Measurements from ENCODE around the gene MED10. TPM values are rescaled to one million over a fixed set of nuclear protein-coding genes. Genes with fewer than 3 reads are reported as not detected.

MED10 gene
- total and polyA plus RNA-seq, 2 of the 4 experiments (the other 2 are of a cell fraction) = 9.1 to 60.0 TPM

DNA sequence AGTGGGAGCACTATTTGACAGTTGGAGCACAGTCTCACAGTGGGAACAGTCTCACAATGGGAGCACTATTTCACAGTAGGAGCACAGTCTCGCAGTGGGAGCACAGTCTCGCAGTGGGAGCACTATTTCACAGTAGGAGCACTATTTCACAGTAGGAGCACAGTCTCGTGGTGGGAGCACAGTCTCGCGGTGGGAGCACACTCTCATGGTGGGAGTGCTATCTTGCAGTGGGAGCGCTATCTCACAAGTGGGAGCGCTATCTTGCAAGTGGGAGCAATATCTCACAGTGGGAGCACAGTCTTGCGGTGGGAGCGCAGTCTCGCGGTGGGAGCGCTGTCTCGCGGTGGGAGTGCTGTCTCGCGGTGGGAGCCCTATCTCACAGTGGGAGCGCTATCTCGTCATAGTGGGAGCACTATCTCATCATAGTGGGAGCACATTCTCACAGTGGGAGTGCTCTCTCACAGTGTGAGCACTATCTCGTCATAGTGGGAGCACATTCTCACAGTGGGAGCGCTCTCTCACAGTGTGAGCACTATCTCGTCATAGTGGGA, 56.1 kb downstream of the MED10 start:
- no peaks in the 10 kb centered on the region for H3K36me3 ChIP-seq (ENCODE audit: control insufficient read depth, insufficient read depth, low read length)
- WGBS, 2 experiments (ENCODE audit: extremely low coverage in 2 of 2, insufficient read length in 1 of 2) = 86% methylated on average over 11 of the region's 21 CpGs; no CpG with 5 or more reads in 1 of the 2 experiments
- H3K27me3 ChIP-seq (ENCODE audit: control insufficient read depth, insufficient read depth, low read length) = no peaks in the 10 kb centered on the region
- POLR2A ChIA-PET (ENCODE audit: unreplicated experiment) = no interaction called here
- H4K8ac ChIP-seq (ENCODE audit: low read depth in 2 of 2, low read length in 2 of 2) = no peak overlapping the region
- no peak overlapping the region for H2AK9ac ChIP-seq (replicated peaks; ENCODE audit: low read depth, low read length, poor library complexity)
- no TSS peak for BruUV-seq (replicated peaks)
- H3K4ac ChIP-seq (ENCODE audit: low read depth, low read length) = no peak overlapping the region
- in situ Hi-C loops (cut with MboI; ENCODE audit: low sequenced_read_pairs) = no loop called here
- no peak overlapping the region for H3K27ac ChIP-seq (ENCODE audit: insufficient read depth, low read length)
- no peak overlapping the region for H2BK15ac ChIP-seq (ENCODE audit: low read depth, low read length)
- no peaks in the 10 kb centered on the region for H3K4me1 ChIP-seq (ENCODE audit: control insufficient read depth, insufficient read depth, low read length)
- no peak overlapping the region for H3K4me3 ChIP-seq (ENCODE audit: insufficient read depth, low read depth, low read length)
- no peak overlapping the region for H3K56ac ChIP-seq (ENCODE audit: extremely low read depth, insufficient read depth, low read length)
- no peak overlapping the region for H3K9ac ChIP-seq (ENCODE audit: low read depth, low read length)
- H3K79me1 ChIP-seq (ENCODE audit: low read depth in 1 of 2, low read length in 2 of 2) = no peaks in the 10 kb centered on the region
- intact Hi-C loops (cut with micrococcal nuclease) = no loop called here
- no peak overlapping the region for H3K18ac ChIP-seq (ENCODE audit: low read depth, low read length)
- no peak overlapping the region for H2AFZ ChIP-seq (replicated peaks; ENCODE audit: low read length, poor library complexity)
- CTCF ChIA-PET = no interaction called here
- DNase-seq (no peak), ATAC-seq (ENCODE audit: low read depth) (no peak)
- no peak overlapping the region for H2BK120ac ChIP-seq (ENCODE audit: low read depth, low read length)
- no peak overlapping the region for H2BK5ac ChIP-seq (ENCODE audit: low read depth, low read length, poor library complexity, severe bottlenecking)
- no peak overlapping the region for H4K91ac ChIP-seq (ENCODE audit: insufficient read depth, low read depth, low read length)
- no peak overlapping the region for H2AK5ac ChIP-seq (ENCODE audit: low read depth, low read length)
- no peak for TF ChIP-seq FOS (IDR thresholded peaks at IDR 0.05; ENCODE audit: low read depth, low read length)
- no peak for TF ChIP-seq MAZ (IDR thresholded peaks at IDR 0.05; ENCODE audit: borderline replicate concordance, low read depth, low read length)
- no peak for TF ChIP-seq POLR2A (IDR thresholded peaks at IDR 0.05; ENCODE audit: low read depth, low read length)
- no peak overlapping the region for H3K23ac ChIP-seq (ENCODE audit: low read depth, low read length)
- no peak overlapping the region for H2BK20ac ChIP-seq (ENCODE audit: low read depth, low read length)
- dilution Hi-C loops (cut with HindIII; ENCODE audit: low sequenced_read_pairs, unreplicated experiment) = no loop called here
- H3K14ac ChIP-seq (replicated peaks; ENCODE audit: low read depth, low read length) = no peak overlapping the region
- H3K9me1 ChIP-seq (ENCODE audit: insufficient read depth, low read length) = no peaks in the 10 kb centered on the region
- H4K5ac ChIP-seq (ENCODE audit: low read depth, low read length) = no peak overlapping the region
- H3K9me3 ChIP-seq (ENCODE audit: control insufficient read depth, insufficient read depth, low read length) = peaks cover 17% of the 10 kb centered on the region
- H3K4me2 ChIP-seq (ENCODE audit: low read depth, low read length) = no peak overlapping the region
- H4K20me1 ChIP-seq (ENCODE audit: insufficient read depth, low read length) = no peaks in the 10 kb centered on the region

Other genes with a start within 250 kb of the MED10 start
- gene UBE2QL1, start 70.3 kb upstream of the MED10 start, total RNA-seq (2012; rRNA removed) = not detected in 2 replicates
- not detected in 2 replicates for gene UBE2QL1, start 70.3 kb upstream of the MED10 start, polyA plus RNA-seq (2012; rRNA removed)

All from IMR-90 (cell line).